HFFc6 (cell line): ENCODE results near the gene BCLAF1. TPM values are rescaled to one million over a fixed set of nuclear protein-coding genes. Genes with fewer than 3 reads are reported as not detected.

Source experiments
- DNase-seq: peaks from one replicate; pipeline ENCODE4 v3.0.0-alpha.2; 2018
- H3K27ac Mint-ChIP-seq: 2 replicates; pipeline ENCODE4 v1.8.0; 2020; ENCODE audit warnings: mild to moderate bottlenecking, mixed read lengths
- H3K27me3 Mint-ChIP-seq: 2 replicates; pipeline ENCODE4 v1.8.0; 2021; ENCODE audit warnings: mild to moderate bottlenecking, moderate library complexity, mixed read lengths; ENCODE audit not compliant: insufficient read depth
- H3K36me3 Mint-ChIP-seq: 2 replicates; pipeline ENCODE4 v1.8.0; 2021; ENCODE audit warnings: low read depth, mixed read lengths
- H3K4me1 Mint-ChIP-seq: 2 replicates; pipeline ENCODE4 v1.8.0; 2020; ENCODE audit warnings: low read depth, mixed read lengths
- H3K4me3 Mint-ChIP-seq: 2 replicates; pipeline ENCODE4 v1.8.0; 2020; ENCODE audit warnings: mild to moderate bottlenecking, moderate library complexity, mixed read lengths
- H3K9me3 Mint-ChIP-seq: 2 replicates; pipeline ENCODE4 v1.8.0; 2020; ENCODE audit warnings: mild to moderate bottlenecking, mixed read lengths
- CTCF ChIP-seq: fragments of 200-600 bp; sonication (generic); IDR thresholded peaks from 2 replicates; pipeline ENCODE4 v1.5.0; 2021; ENCODE audit warnings: antibody characterized with exemption, mild to moderate bottlenecking
- total RNA-seq, 6 experiments: library from RNA; stranded (reverse); fragmentation: NEBNext Ultra II Directional; extraction: Animal tissue kit (Norgen Biotek cat#: 25700); gene quantifications; 2 replicates in 1 of 6; 3 replicates in 5 of 6; pipeline ENCODE4 v1.2.3, GENCODE V29; 2021

The BCLAF1 gene
- total RNA-seq, 6 experiments from 2014 or later: 136 to 164 (median 153) TPM

GRCh38 chr6:136208783-136209182, 80.9 kb downstream of the BCLAF1 start:
- no peaks in the 10 kb centered on the region for H3K4me1 Mint-ChIP-seq
- H3K27me3 Mint-ChIP-seq: no peaks in the 10 kb centered on the region; the same call in 1 of the 2 replicates
- no peaks in the 10 kb centered on the region for H3K36me3 Mint-ChIP-seq
- H3K4me3 Mint-ChIP-seq: no peak overlapping the region
- H3K27ac Mint-ChIP-seq: no peak overlapping the region
- DNase-seq: no peak
- no peaks in the 10 kb centered on the region for H3K9me3 Mint-ChIP-seq
- peak; percentile 26; the same call in 1 of the 2 replicates for TF ChIP-seq CTCF

Other genes with a start within 250 kb of the BCLAF1 start
- gene MTFR2, start 39.5 kb downstream of the BCLAF1 start, total RNA-seq: 1 to 10 TPM; 2.6 to 6.8 (median 6.3) TPM